Measurements from ENCODE around the gene RTEL1. TPM values are rescaled to one million over a fixed set of nuclear protein-coding genes. Genes with fewer than 3 reads are reported as not detected.

RTEL1 gene
- total RNA-seq, 1 donor from 2014 or later, result 55.5 TPM

- H3K9me3 Mint-ChIP-seq, result no peaks in the 10 kb centered on the region
- H3K27me3 Mint-ChIP-seq (ENCODE audit: insufficient read depth), result peaks cover 2% of the 10 kb centered on the region
- peak overlapping the region; percentile 81 for H3K27ac Mint-ChIP-seq
- no peaks in the 10 kb centered on the region for H3K4me1 Mint-ChIP-seq (ENCODE audit: low read depth)
- intact Hi-C loops (cut with micrococcal nuclease), result no loop called here
- H3K36me3 Mint-ChIP-seq (ENCODE audit: low read depth), result peaks cover 9% of the 10 kb centered on the region
- no peak for DNase-seq (ENCODE audit: low spot score)
- no peak overlapping the region for H3K4me3 Mint-ChIP-seq
These were observed 35.8 kb downstream of the RTEL1 start for GRCh38 chr20:63693733-63694583.

GRCh38 chr20:63694584-63695423 is 36.7 kb downstream of the RTEL1 start:
- DNase-seq (ENCODE audit: low spot score), result no peak
- intact Hi-C loops (cut with micrococcal nuclease), result no loop called here
- Mint-ChIP-seq H3K27me3 (ENCODE audit: insufficient read depth) (peaks cover 2% of the 10 kb centered on the region), H3K4me3 (no peak overlapping the region), H3K27ac (no peak overlapping the region), H3K36me3 (ENCODE audit: low read depth) (peaks cover 9% of the 10 kb centered on the region), H3K4me1 (ENCODE audit: low read depth) (no peaks in the 10 kb centered on the region), H3K9me3 (no peaks in the 10 kb centered on the region)

GRCh38 chr20:63695424-63696305 is 37.6 kb downstream of the RTEL1 start:
- Mint-ChIP-seq H3K4me1 (ENCODE audit: low read depth) (no peaks in the 10 kb centered on the region), H3K4me3 (no peak overlapping the region), H3K9me3 (no peaks in the 10 kb centered on the region), H3K27ac (no peak overlapping the region), H3K27me3 (ENCODE audit: insufficient read depth) (peaks cover 2% of the 10 kb centered on the region), H3K36me3 (ENCODE audit: low read depth) (peaks cover 9% of the 10 kb centered on the region)
- intact Hi-C loops (cut with micrococcal nuclease), result no loop called here
- DNase-seq (ENCODE audit: low spot score), result no peak

GRCh38 chr20:63696306-63696627 is 38.2 kb downstream of the RTEL1 start:
- H3K4me1 Mint-ChIP-seq (ENCODE audit: low read depth), result no peaks in the 10 kb centered on the region
- H3K4me3 Mint-ChIP-seq, result no peak overlapping the region
- H3K27me3 Mint-ChIP-seq (ENCODE audit: insufficient read depth), result peaks cover 2% of the 10 kb centered on the region
- peaks cover 9% of the 10 kb centered on the region for H3K36me3 Mint-ChIP-seq (ENCODE audit: low read depth)
- no peak for DNase-seq (ENCODE audit: low spot score)
- no peaks in the 10 kb centered on the region for H3K9me3 Mint-ChIP-seq
- intact Hi-C loops (cut with micrococcal nuclease), result no loop called here
- no peak overlapping the region for H3K27ac Mint-ChIP-seq

GRCh38 chr20:63696628-63697356 is 38.7 kb downstream of the RTEL1 start, which contains the start of gene TNFRSF6B:
Gene TNFRSF6B (plus strand): TSS chr20:63696652. CDS start chr20:63696768, 116 bp downstream.
- DNase-seq (ENCODE audit: low spot score), result no peak
- intact Hi-C loops (cut with micrococcal nuclease), result no loop called here

GRCh38 chr20:63697357-63697867 is 39.3 kb downstream of the RTEL1 start:
- DNase-seq (ENCODE audit: low spot score), result no peak
- Mint-ChIP-seq H3K4me3 (no peak overlapping the region), H3K4me1 (ENCODE audit: low read depth) (no peaks in the 10 kb centered on the region), H3K27me3 (ENCODE audit: insufficient read depth) (peaks cover 2% of the 10 kb centered on the region), H3K27ac (no peak overlapping the region), H3K9me3 (no peaks in the 10 kb centered on the region), H3K36me3 (ENCODE audit: low read depth) (peaks cover 5% of the 10 kb centered on the region)
- intact Hi-C loops (cut with micrococcal nuclease), result no loop called here

More at GRCh38 chr20:63696628-63697356, 38.7 kb downstream of the RTEL1 start, which contains the start of gene TNFRSF6B:
- no peak within 1 kb of the TSS for H3K4me3 Mint-ChIP-seq
- H3K9me3 Mint-ChIP-seq, result no peaks in the 10 kb centered on the region
- H3K36me3 Mint-ChIP-seq (ENCODE audit: low read depth), result peaks cover 5% of the 10 kb centered on the region
- H3K27ac Mint-ChIP-seq, result no peak within 1 kb of the TSS
- H3K27me3 Mint-ChIP-seq (ENCODE audit: insufficient read depth), result peaks cover 2% of the 10 kb centered on the region
- no peaks in the 10 kb centered on the region for H3K4me1 Mint-ChIP-seq (ENCODE audit: low read depth)

GRCh38 chr20:63697868-63698545 is 39.9 kb downstream of the RTEL1 start:
- Mint-ChIP-seq H3K4me3 (no peak overlapping the region), H3K36me3 (ENCODE audit: low read depth) (peaks cover 5% of the 10 kb centered on the region), H3K9me3 (no peaks in the 10 kb centered on the region), H3K27me3 (ENCODE audit: insufficient read depth) (peaks cover 2% of the 10 kb centered on the region), H3K4me1 (ENCODE audit: low read depth) (no peaks in the 10 kb centered on the region), H3K27ac (no peak overlapping the region)
- DNase-seq (ENCODE audit: low spot score), result no peak
- intact Hi-C loops (cut with micrococcal nuclease), result no loop called here

GRCh38 chr20:63698739-63699465 is 40.8 kb downstream of the RTEL1 start:
- peak overlapping the region; percentile 40 for H3K27ac Mint-ChIP-seq
- no peaks in the 10 kb centered on the region for H3K9me3 Mint-ChIP-seq
- DNase-seq (ENCODE audit: low spot score), result no peak
- peaks cover 2% of the 10 kb centered on the region for H3K36me3 Mint-ChIP-seq (ENCODE audit: low read depth)
- H3K27me3 Mint-ChIP-seq (ENCODE audit: insufficient read depth), result no peaks in the 10 kb centered on the region
- no peaks in the 10 kb centered on the region for H3K4me1 Mint-ChIP-seq (ENCODE audit: low read depth)
- no peak overlapping the region for H3K4me3 Mint-ChIP-seq
- intact Hi-C loops (cut with micrococcal nuclease), result no loop called here

- no peak overlapping the region for H3K4me3 Mint-ChIP-seq
- H3K9me3 Mint-ChIP-seq, result no peaks in the 10 kb centered on the region
- H3K36me3 Mint-ChIP-seq (ENCODE audit: low read depth), result peaks cover 2% of the 10 kb centered on the region
- intact Hi-C loops (cut with micrococcal nuclease), result no loop called here
- H3K27me3 Mint-ChIP-seq (ENCODE audit: insufficient read depth), result no peaks in the 10 kb centered on the region
- no peak for DNase-seq (ENCODE audit: low spot score)
- H3K27ac Mint-ChIP-seq, result no peak overlapping the region
- H3K4me1 Mint-ChIP-seq (ENCODE audit: low read depth), result no peaks in the 10 kb centered on the region
These were observed 41.5 kb downstream of the RTEL1 start for GRCh38 chr20:63699466-63700198.

GRCh38 chr20:63700199-63701050 is 42.3 kb downstream of the RTEL1 start:
- Mint-ChIP-seq H3K27ac (no peak overlapping the region), H3K9me3 (no peaks in the 10 kb centered on the region), H3K27me3 (ENCODE audit: insufficient read depth) (no peaks in the 10 kb centered on the region), H3K4me3 (no peak overlapping the region), H3K36me3 (ENCODE audit: low read depth) (peaks cover 5% of the 10 kb centered on the region), H3K4me1 (ENCODE audit: low read depth) (no peaks in the 10 kb centered on the region)
- no peak for DNase-seq (ENCODE audit: low spot score)
- intact Hi-C loops (cut with micrococcal nuclease), result no loop called here
